ENCODE measurements around the gene EFCAB11.

The EFCAB11 gene, protein sequence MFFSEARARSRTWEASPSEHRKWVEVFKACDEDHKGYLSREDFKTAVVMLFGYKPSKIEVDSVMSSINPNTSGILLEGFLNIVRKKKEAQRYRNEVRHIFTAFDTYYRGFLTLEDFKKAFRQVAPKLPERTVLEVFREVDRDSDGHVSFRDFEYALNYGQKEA

GRCh38 chr14:89954070-89955021 lies at the start of gene EFCAB11:
EFCAB11 (minus strand) TSS chr14:89954730; CDS start chr14:89954660, 70 bp downstream.
- peak; percentile 80 to 90 (median 88) for DNase-seq

- DNase-seq: no peak
Observed at GRCh38 chr14:90003526-90004307, 49.2 kb upstream of the EFCAB11 start.

GRCh38 chr14:90000935-90001334 lies 46.4 kb upstream of the EFCAB11 start:
- DNase-seq: no peak

DNA sequence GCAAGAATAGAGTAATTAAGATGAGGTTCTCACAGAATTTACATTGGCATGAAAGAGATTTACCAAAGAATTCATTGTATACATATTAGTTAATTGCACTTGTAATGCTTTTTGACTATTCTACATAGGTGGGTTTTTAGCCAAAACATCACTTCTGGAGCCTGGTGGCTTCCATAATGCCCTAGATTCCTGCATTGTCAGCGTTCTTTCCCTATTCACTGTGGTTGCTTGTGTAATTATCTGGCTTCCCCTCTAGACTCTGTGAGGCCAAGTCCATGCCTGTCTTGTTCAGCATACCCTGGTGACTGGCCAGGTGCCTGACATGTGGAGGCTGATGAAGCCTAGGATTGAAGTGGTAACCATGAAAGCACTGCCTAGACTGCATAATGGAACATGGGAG lies 42.4 kb upstream of the EFCAB11 start:
- DNase-seq: no peak

- DNase-seq: no peak
Observed at GRCh38 chr14:89992273-89992672, 37.7 kb upstream of the EFCAB11 start.

DNA sequence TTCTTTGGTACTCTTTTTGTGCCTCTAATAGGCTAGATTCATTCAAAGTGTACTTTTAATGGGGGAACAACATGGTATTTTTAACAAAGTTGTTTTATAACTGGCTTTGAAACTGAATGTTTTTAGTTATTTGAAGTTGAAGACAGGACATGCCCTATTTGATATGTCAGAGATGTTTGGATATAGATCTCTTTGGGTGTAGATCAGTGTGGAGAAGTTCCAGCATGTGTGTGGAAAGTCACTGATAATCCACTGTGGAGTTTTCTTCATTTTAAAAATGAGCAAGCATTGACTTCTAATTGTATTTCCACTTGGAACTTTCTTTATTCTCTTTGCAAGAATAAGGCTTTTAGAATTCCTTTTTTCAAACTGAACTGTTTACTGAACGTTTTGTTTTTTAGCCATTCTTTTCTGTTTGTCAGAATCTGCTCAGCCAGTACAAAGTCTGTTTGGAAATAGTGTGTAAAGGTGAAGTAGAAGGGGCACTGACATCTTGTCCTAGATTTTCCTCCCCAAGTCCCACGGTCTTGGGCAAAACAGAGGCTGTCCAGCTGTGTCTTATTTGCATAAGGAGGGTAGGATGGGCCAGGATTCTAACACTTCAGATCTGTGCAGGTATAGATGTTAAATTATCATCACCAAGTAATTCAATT lies 36.2 kb upstream of the EFCAB11 start:
- no peak for DNase-seq

DNA sequence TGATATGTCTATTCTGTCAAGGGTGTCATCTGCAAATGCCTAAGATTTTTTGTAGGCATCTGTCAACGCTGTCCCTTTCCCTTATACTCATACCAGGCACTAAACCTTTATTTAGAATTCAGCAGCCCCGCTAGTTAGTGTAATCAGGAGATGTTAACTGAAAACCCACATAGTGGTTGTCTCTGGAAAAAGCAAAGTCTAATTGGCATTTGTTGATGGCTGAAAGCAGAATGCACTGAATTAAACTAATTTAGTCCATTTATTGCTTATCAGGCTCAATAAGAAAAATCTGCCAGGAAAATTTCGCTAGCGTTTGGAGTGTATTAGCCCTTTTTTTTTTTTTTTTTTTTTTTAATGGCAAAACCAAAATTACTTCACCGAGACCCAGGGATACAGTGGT lies 35.7 kb upstream of the EFCAB11 start:
- DNase-seq: no peak

GRCh38 chr14:89988787-89989186 lies 34.3 kb upstream of the EFCAB11 start:
- DNase-seq: no peak

DNA sequence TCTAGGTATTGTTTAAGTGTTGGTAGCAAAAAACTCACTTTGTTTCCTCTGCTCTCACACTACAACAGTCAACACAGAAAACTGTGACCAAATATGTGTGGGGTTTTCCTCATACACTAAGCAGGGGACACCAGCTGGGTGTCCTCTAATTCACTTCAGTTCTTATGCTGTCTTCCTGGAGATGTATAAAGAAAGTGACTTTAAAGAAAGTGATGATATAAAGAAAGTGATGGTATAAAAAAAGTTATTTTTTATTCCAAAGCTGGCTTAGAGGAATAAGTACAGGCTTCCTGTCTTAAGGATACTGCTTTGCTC lies 32.6 kb upstream of the EFCAB11 start:
- DNase-seq: no peak

GRCh38 chr14:89986462-89987160 lies 32.1 kb upstream of the EFCAB11 start:
- no peak for DNase-seq

GRCh38 chr14:89983375-89983774 lies 28.8 kb upstream of the EFCAB11 start:
- DNase-seq: no peak

- no peak for DNase-seq
Observed at GRCh38 chr14:89978656-89979055, 24.1 kb upstream of the EFCAB11 start.

DNA sequence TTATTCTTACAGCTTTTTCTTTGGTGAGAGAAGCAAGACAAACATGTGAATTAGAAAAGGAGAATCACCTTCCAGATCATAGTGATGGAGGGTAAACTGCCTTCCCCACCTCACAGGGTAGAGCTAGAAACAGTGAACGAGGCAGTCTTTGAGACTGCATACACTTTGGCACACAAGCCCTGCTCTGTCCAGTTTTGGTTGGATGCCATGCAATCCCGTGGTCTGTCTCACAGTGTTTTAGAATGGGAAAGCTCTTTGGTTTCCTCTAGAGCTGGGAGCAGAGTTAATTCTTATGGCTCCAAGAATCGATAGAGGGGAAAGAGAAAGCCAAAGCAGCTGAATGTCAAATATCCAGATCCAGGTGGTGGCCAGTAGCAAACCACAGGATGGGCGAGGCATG lies 23.1 kb upstream of the EFCAB11 start:
- DNase-seq: no peak

DNA sequence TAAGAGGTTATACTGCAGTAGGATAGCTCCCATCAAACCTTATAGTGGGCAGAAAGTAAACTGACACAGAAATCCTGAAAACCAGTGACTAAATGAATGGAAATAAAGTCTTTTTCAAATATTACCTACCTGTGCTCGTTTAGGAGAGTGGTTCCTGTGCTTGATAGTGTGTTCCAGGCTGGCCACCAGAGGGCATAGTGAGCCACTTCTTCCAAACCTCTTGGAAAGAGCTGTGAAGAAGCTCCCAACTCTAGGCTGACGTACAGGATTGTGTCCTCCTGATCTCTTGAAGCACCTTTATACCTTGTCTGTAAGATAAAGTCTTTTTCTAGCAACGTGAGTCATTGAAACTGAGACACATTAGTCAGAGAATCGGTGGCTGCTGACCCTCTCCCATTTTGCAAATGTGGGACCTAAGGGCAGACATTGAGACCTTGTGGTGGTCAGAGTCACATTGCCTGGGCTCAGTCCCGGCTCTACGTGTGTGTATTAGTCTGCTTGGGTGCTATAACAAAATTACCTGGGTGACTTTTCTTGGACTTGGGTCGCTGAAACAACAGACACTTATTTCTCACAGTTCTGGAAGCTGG lies 18.8 kb upstream of the EFCAB11 start:
- DNase-seq: peak in 3 of 4 experiments; percentile 6 to 20 (median 6)

DNA sequence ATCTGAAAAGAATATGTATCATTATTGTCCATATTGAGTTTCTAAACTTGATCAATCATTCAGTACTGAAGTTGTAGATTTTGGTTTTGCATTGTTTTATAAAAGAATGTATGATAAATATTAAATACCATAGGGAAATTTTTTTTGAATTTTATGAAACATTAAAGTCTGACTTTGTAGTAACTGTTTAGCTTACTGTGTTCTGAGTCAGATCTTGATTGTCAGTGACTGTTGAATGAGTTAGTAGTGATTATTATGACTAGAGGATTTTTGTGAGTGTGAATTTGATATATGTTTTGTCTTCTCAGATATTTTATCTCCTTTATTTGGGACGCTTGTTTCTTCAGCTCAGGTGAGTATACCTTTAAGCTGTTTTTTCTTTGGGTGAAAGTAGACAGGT lies 11.3 kb upstream of the EFCAB11 start:
- DNase-seq: no peak

GRCh38 chr14:89963288-89963978 lies 8.9 kb upstream of the EFCAB11 start:
- no peak for DNase-seq

GRCh38 chr14:89960914-89961313 lies 6.4 kb upstream of the EFCAB11 start:
- DNase-seq: no peak

GRCh38 chr14:89959853-89960445 lies 5.4 kb upstream of the EFCAB11 start:
- DNase-seq: no peak

DNA sequence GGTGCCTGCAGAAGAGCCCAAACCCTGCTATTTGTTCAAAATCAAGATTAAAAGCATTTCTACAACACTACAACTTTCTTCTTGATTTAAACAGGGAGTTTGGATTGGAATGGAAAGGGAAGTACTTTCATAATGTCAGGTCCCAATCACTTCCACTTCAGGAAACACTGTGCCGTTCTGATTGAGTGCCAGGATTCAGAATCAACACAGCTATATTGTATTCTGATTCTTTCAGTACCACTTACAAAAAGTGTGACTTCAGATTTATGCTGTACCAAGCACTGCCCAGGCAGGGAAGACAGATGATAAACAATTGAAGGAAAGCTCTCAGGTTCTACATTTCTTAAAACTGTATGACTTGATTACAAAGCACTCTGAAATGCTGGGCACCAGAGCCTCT lies 4.4 kb upstream of the EFCAB11 start:
- no peak for DNase-seq

DNA sequence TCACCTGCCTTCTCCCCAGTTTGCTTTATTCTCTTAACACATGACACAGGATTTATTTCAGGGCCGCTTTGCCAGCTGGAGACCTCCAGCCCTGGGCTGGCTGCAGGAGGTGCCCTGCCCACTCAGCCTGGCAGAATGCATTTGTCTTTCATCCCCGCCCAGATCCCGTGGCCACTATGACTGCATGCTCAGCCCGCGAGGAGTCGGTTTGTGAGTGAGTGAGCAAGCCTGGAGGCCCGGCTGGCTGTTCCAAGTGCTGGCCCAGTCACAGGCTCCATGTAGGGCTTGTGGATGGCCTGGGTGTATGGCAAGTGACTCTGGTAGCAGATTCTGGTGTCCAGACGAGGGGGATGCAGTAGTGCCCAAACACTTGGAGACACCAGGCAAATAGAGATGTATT lies 3.3 kb upstream of the EFCAB11 start:
- DNase-seq: no peak

- DNase-seq: no peak
Observed at GRCh38 chr14:89957376-89957775, 2.8 kb upstream of the EFCAB11 start.

Measured in activated CD4-positive, CD25-positive, alpha-beta regulatory T cell (primary cell).